Measurements from ENCODE around the gene TLE6.

DNA sequence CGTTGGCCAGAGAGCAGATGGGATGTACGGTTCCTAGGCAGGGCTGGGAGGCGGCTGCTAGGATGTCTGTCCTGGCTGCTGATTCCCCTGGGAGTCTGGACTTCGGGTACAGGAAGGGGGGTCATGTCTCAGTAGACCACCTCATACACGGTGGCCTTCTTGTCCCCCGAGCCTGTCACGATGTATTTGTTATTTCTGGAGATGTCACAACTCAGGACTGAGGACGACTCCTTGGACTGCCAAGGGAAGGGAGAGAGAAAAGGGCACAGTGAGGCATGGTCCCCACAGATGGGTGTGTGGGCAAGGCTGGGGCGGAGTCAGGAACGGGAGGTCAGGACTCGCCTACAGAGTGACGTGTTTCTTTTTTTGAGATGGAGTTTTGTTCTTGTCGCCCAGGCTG lies 20.4 kb downstream of the TLE6 start:
- TF ChIP-seq, protein P1, sequence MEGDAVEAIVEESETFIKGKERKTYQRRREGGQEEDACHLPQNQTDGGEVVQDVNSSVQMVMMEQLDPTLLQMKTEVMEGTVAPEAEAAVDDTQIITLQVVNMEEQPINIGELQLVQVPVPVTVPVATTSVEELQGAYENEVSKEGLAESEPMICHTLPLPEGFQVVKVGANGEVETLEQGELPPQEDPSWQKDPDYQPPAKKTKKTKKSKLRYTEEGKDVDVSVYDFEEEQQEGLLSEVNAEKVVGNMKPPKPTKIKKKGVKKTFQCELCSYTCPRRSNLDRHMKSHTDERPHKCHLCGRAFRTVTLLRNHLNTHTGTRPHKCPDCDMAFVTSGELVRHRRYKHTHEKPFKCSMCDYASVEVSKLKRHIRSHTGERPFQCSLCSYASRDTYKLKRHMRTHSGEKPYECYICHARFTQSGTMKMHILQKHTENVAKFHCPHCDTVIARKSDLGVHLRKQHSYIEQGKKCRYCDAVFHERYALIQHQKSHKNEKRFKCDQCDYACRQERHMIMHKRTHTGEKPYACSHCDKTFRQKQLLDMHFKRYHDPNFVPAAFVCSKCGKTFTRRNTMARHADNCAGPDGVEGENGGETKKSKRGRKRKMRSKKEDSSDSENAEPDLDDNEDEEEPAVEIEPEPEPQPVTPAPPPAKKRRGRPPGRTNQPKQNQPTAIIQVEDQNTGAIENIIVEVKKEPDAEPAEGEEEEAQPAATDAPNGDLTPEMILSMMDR (IDR thresholded peaks at IDR 0.05; ENCODE audit: insufficient read depth, low read depth, low read length) = no peak
- TF ChIP-seq EZH2 (IDR thresholded peaks at IDR 0.05; ENCODE audit: insufficient read depth, low read length) = no peak

Data from astrocyte (in vitro differentiated cells and primary cell).